T follicular helper cell (primary cell): ENCODE data around the gene SH3PXD2B.

Experiments used
- DNase-seq: peaks from one replicate; pipeline ENCODE4 v3.0.0-alpha.2; 2020; ENCODE audit warnings: low read depth
- total RNA-seq, 2 experiments: gene quantifications; one replicate each; lab custom pipeline; 2026; lab: John Stamatoyannopoulos, UW

Gene SH3PXD2B
- 0.48 to 0.90 reads per million in 2 experiments for total RNA-seq

- DNase-seq, result no peak
Observed at GRCh38 chr5:172454358-172455086, at the start of gene SH3PXD2B. Gene SH3PXD2B (minus strand): TSS chr5:172454525. CDS start chr5:172454352, 173 bp downstream.

GRCh38 chr5:172502969-172503368 is 48.6 kb upstream of the SH3PXD2B start:
- no peak for DNase-seq

GRCh38 chr5:172502410-172502809 is 48.1 kb upstream of the SH3PXD2B start:
- no peak for DNase-seq

GRCh38 chr5:172501708-172502320 is 47.5 kb upstream of the SH3PXD2B start:
- DNase-seq, result no peak

- DNase-seq, result no peak
Observed at GRCh38 chr5:172499287-172499686, 45.0 kb upstream of the SH3PXD2B start.

- DNase-seq, result no peak
Observed at GRCh38 chr5:172498431-172499129, 44.3 kb upstream of the SH3PXD2B start.

GRCh38 chr5:172497591-172498255 is 43.4 kb upstream of the SH3PXD2B start:
- no peak for DNase-seq

- DNase-seq, result no peak
Observed at GRCh38 chr5:172496671-172497371, 42.5 kb upstream of the SH3PXD2B start.

- no peak for DNase-seq
Observed at GRCh38 chr5:172494630-172495505, 40.5 kb upstream of the SH3PXD2B start.

- DNase-seq, result no peak
Observed at GRCh38 chr5:172493906-172494305, 39.6 kb upstream of the SH3PXD2B start.

- no peak for DNase-seq
Observed at GRCh38 chr5:172493461-172493860, 39.1 kb upstream of the SH3PXD2B start.

- no peak for DNase-seq
Observed at GRCh38 chr5:172493002-172493401, 38.7 kb upstream of the SH3PXD2B start.

GRCh38 chr5:172492097-172492840 is 37.9 kb upstream of the SH3PXD2B start:
- DNase-seq, result no peak

GRCh38 chr5:172491481-172491880 is 37.2 kb upstream of the SH3PXD2B start:
- DNase-seq, result no peak

- no peak for DNase-seq
Observed at GRCh38 chr5:172490514-172491461, 36.5 kb upstream of the SH3PXD2B start.

GRCh38 chr5:172488221-172488620 is 33.9 kb upstream of the SH3PXD2B start:
- DNase-seq, result no peak

GRCh38 chr5:172487671-172488070 is 33.3 kb upstream of the SH3PXD2B start:
- DNase-seq, result no peak

- no peak for DNase-seq
Observed at GRCh38 chr5:172486912-172487311, 32.6 kb upstream of the SH3PXD2B start.

GRCh38 chr5:172486451-172486850 is 32.1 kb upstream of the SH3PXD2B start:
- no peak for DNase-seq
